GM23338 (cell line): ENCODE data around the gene SNX9. TPM values are rescaled to one million over a fixed set of nuclear protein-coding genes. Genes with fewer than 3 reads are reported as not detected.

Experiments used
- ATAC-seq: fragments of 200-7000 bp; cut with Tn5 transposase; 3 replicates; pipeline ENCODE4 v1.9.1; 2020
- DNase-seq: peaks from one replicate; pipeline ENCODE4 v3.0.0-alpha.2; 2015; ENCODE audit warnings: low spot score
- H2AFZ ChIP-seq: fragments of 200-600 bp; sonication (generic); 2 replicates; pipeline ENCODE4 v1.8.0; 2016; ENCODE audit warnings: antibody characterized with exemption, mild to moderate bottlenecking, moderate library complexity
- H3F3A ChIP-seq: fragments of 200-600 bp; sonication (generic); replicated peaks from 2 replicates; pipeline ENCODE4 v1.8.0; 2017; ENCODE audit warnings: antibody characterized with exemption, mixed run types, low read depth
- H3K27ac ChIP-seq: fragments of 200-600 bp; sonication (generic); 2 replicates; pipeline ENCODE4 v1.6.1; 2016; ENCODE audit warnings: low read depth
- H3K27me3 ChIP-seq: fragments of 200-600 bp; sonication (generic); 2 replicates; pipeline ENCODE4 v1.8.0; 2016; ENCODE audit warnings: mild to moderate bottlenecking, mixed run types, moderate library complexity; ENCODE audit not compliant: insufficient read depth
- H3K36me3 ChIP-seq: fragments of 200-600 bp; sonication (generic); 2 replicates; pipeline ENCODE4 v1.8.0; 2016; ENCODE audit warnings: mild to moderate bottlenecking; ENCODE audit not compliant: insufficient read depth
- H3K4me1 ChIP-seq: fragments of 200-600 bp; sonication (generic); 2 replicates; pipeline ENCODE4 v1.8.0; 2016; ENCODE audit warnings: mild to moderate bottlenecking, moderate library complexity; ENCODE audit not compliant: insufficient read depth
- H3K4me2 ChIP-seq: fragments of 200-600 bp; sonication (generic); 2 replicates; pipeline ENCODE4 v1.7.1; 2017; ENCODE audit warnings: mixed run types
- H3K4me3 ChIP-seq: fragments of 200-600 bp; sonication (generic); 2 replicates; pipeline ENCODE4 v1.6.1; 2016; ENCODE audit warnings: mixed run types
- H3K79me2 ChIP-seq: fragments of 200-600 bp; sonication (generic); replicated peaks from 2 replicates; pipeline ENCODE4 v1.8.0; 2017; ENCODE audit warnings: mild to moderate bottlenecking; ENCODE audit not compliant: insufficient read depth
- H3K9me2 ChIP-seq: fragments of 200-600 bp; sonication (generic); 2 replicates; pipeline ENCODE4 v1.8.0; 2017; ENCODE audit not compliant: insufficient read depth
- H4K20me1 ChIP-seq: fragments of 200-600 bp; sonication (generic); replicated peaks from 2 replicates; pipeline ENCODE4 v1.8.0; 2017; ENCODE audit warnings: mild to moderate bottlenecking; ENCODE audit not compliant: insufficient read depth
- H3K27ac Mint-ChIP-seq: 2 replicates; pipeline ENCODE4 v1.8.0; 2020; ENCODE audit warnings: inconsistent platforms, mild to moderate bottlenecking, moderate library complexity, mixed read lengths
- H3K27me3 Mint-ChIP-seq: 3 replicates; pipeline ENCODE4 v1.8.0; 2022; ENCODE audit warnings: low read depth, mild to moderate bottlenecking, moderate library complexity, mixed read lengths, inconsistent platforms; ENCODE audit not compliant: insufficient read depth, poor library complexity
- H3K36me3 Mint-ChIP-seq: 3 replicates; pipeline ENCODE4 v1.8.0; 2021; ENCODE audit warnings: low read depth, mild to moderate bottlenecking, inconsistent platforms, moderate library complexity, mixed read lengths
- H3K4me1 Mint-ChIP-seq: 3 replicates; pipeline ENCODE4 v1.8.0; 2020; ENCODE audit warnings: mild to moderate bottlenecking, inconsistent platforms, mixed read lengths
- H3K4me3 Mint-ChIP-seq: 3 replicates; pipeline ENCODE4 v1.8.0; 2021; ENCODE audit warnings: moderate library complexity, mild to moderate bottlenecking, inconsistent platforms, mixed read lengths
- H3K9me3 Mint-ChIP-seq: 3 replicates; pipeline ENCODE4 v1.8.0; 2020; ENCODE audit warnings: moderate library complexity, mild to moderate bottlenecking, inconsistent platforms, mixed read lengths
- CREB1 ChIP-seq: fragments of 250-450 bp; sonication (Bioruptor Pico); IDR thresholded peaks from 2 replicates; pipeline ENCODE4 v1.5.0; 2020; ENCODE audit warnings: low read depth, mild to moderate bottlenecking, moderate library complexity
- CTCF ChIP-seq, 2 experiments: fragments of 200-600 bp in 1 of 2; sonication (generic) in 1 of 2; conservative IDR thresholded peaks; 2 replicates each; pipeline versions ENCODE4 v1.5.1 to v1.6.1; 2016 to 2017; ENCODE audit warnings: antibody characterized with exemption in 2 of 2, low read depth in 2 of 2, mild to moderate bottlenecking in 2 of 2, moderate library complexity in 1 of 2
- ETS1 ChIP-seq: IDR thresholded peaks from 2 replicates; pipeline ENCODE4 v1.6.1; 2016; ENCODE audit warnings: antibody characterized with exemption
- EZH2 ChIP-seq: fragments of 200-600 bp; sonication (generic); IDR thresholded peaks from one replicate; pipeline ENCODE4 v1.8.0; 2017; ENCODE audit warnings: antibody characterized with exemption, mild to moderate bottlenecking, low read depth; ENCODE audit not compliant: unreplicated experiment
- NANOG ChIP-seq: IDR thresholded peaks from 2 replicates; pipeline ENCODE4 v1.6.1; 2016; ENCODE audit warnings: antibody characterized with exemption, borderline replicate concordance
- REST ChIP-seq: IDR thresholded peaks from one replicate; pipeline ENCODE4 v1.6.1; 2018; ENCODE audit warnings: antibody characterized with exemption; ENCODE audit not compliant: unreplicated experiment
- ZNF331 ChIP-seq: fragments of 250-450 bp; sonication (Bioruptor Pico); IDR thresholded peaks from 2 replicates; pipeline ENCODE4 v1.5.0; 2020; ENCODE audit warnings: low read depth, mild to moderate bottlenecking, moderate library complexity
- polyA plus RNA-seq: library from polyadenylated mRNA; unstranded; fragments of >200 nt; fragmentation: Nextera tagmentation; extraction: Ambion mirVana; gene quantifications from 2 replicates; pipeline ENCODE4 v1.2.1, GENCODE V29; 2016
- total RNA-seq: library from RNA; depleted of rRNA; stranded (reverse); fragments of >200 nt; shearing (Covaris generic); gene quantifications from 2 replicates; pipeline ENCODE4 v1.2.3, GENCODE V29; 2014

SNX9 gene
- total and polyA plus RNA-seq, 2 experiments from 2014 or later: 18.4 to 23.3 TPM

GRCh38 chr6:157928428-157928827 is 105.4 kb downstream of the SNX9 start (continued):
- no peak for TF ChIP-seq CTCF (conservative IDR thresholded peaks at IDR 0.05; ENCODE audit: low read depth in 2 of 2)
- TF ChIP-seq ETS1: no peak
- no peak for TF ChIP-seq EZH2
- no peak for TF ChIP-seq ZNF331 (CRISPR knock-in tag)
- no peak for TF ChIP-seq CREB1 (CRISPR knock-in tag)

- H3K4me1 ChIP-seq: peaks cover 20% of the 10 kb centered on the region
- DNase-seq (no peak), ATAC-seq (no peak)
- H3K4me2 ChIP-seq: no peak overlapping the region
- H3K36me3 Mint-ChIP-seq: peaks cover 55% of the 10 kb centered on the region
- H3K27me3 ChIP-seq: no peaks in the 10 kb centered on the region
- H3K27ac Mint-ChIP-seq: peak overlapping the region; percentile 70; the same call in 1 of the 2 replicates
- no peak overlapping the region for H3K4me3 ChIP-seq
- H2AFZ ChIP-seq: no peak overlapping the region
- TF ChIP-seq CREB1 (CRISPR knock-in tag) (no peak), NANOG (no peak), REST (no peak)
- H3K27me3 Mint-ChIP-seq: no peaks in the 10 kb centered on the region
- peaks cover 7% of the 10 kb centered on the region for H3K36me3 ChIP-seq
- H3K9me2 ChIP-seq: no peaks in the 10 kb centered on the region
- H3K79me2 ChIP-seq: no peaks in the 10 kb centered on the region
- H3K4me1 Mint-ChIP-seq: peaks cover 27% of the 10 kb centered on the region
- H3F3A ChIP-seq: no peaks in the 10 kb centered on the region
- H3K27ac ChIP-seq: no peak overlapping the region
- no peaks in the 10 kb centered on the region; the same call in 1 of the 2 replicates for H4K20me1 ChIP-seq
- no peak overlapping the region for H3K4me3 Mint-ChIP-seq
- H3K9me3 Mint-ChIP-seq: no peaks in the 10 kb centered on the region
Observed at GRCh38 chr6:157929076-157929475, 106.0 kb downstream of the SNX9 start.
